HG02943 (cell line): ENCODE measurements around the gene CCDC63.

Source experiments
- ATAC-seq: cut with Tn5 transposase; IDR thresholded peaks from one replicate; pipeline ENCODE4 v1.9.1; 2021; ENCODE audit warnings: mild to moderate bottlenecking, low read depth, moderate library complexity; ENCODE audit not compliant: unreplicated experiment

Gene CCDC63

GRCh38 chr12:110846615-110847566 lies at the start of gene CCDC63:
TSS of gene CCDC63 (plus strand) at chr12:110846987. CDS start at chr12:110852955, 5,968 bp downstream.
- no peak for ATAC-seq

GRCh38 chr12:110798461-110798860 lies 48.3 kb upstream of the CCDC63 start:
- ATAC-seq = no peak

GRCh38 chr12:110802489-110802888 lies 44.3 kb upstream of the CCDC63 start:
- ATAC-seq = no peak

- no peak for ATAC-seq
These were observed 42.4 kb upstream of the CCDC63 start for GRCh38 chr12:110804406-110804805.

- no peak for ATAC-seq
These were observed 39.1 kb upstream of the CCDC63 start for GRCh38 chr12:110807640-110808039.

GRCh38 chr12:110809149-110809548 lies 37.6 kb upstream of the CCDC63 start:
- no peak for ATAC-seq

- no peak for ATAC-seq
These were observed 34.8 kb upstream of the CCDC63 start for GRCh38 chr12:110811972-110812371.

GRCh38 chr12:110813285-110813684 lies 33.5 kb upstream of the CCDC63 start:
- no peak for ATAC-seq

GRCh38 chr12:110813756-110814155 lies 33.0 kb upstream of the CCDC63 start:
- ATAC-seq = no peak

- ATAC-seq = no peak
These were observed 30.5 kb upstream of the CCDC63 start for GRCh38 chr12:110816248-110816647.

- ATAC-seq = no peak
These were observed 30.0 kb upstream of the CCDC63 start for GRCh38 chr12:110816779-110817178.

GRCh38 chr12:110818511-110818910 lies 28.3 kb upstream of the CCDC63 start:
- no peak for ATAC-seq

- ATAC-seq = no peak
These were observed 27.6 kb upstream of the CCDC63 start for GRCh38 chr12:110819150-110819549.

GRCh38 chr12:110819646-110820045 lies 27.1 kb upstream of the CCDC63 start:
- no peak for ATAC-seq

- ATAC-seq = no peak
These were observed 24.9 kb upstream of the CCDC63 start for GRCh38 chr12:110821917-110822316.

GRCh38 chr12:110822821-110823415 lies 23.9 kb upstream of the CCDC63 start:
- ATAC-seq = no peak

GRCh38 chr12:110824342-110824741 lies 22.4 kb upstream of the CCDC63 start:
- no peak for ATAC-seq

- ATAC-seq = no peak
These were observed 21.3 kb upstream of the CCDC63 start for GRCh38 chr12:110825530-110825929.

- peak; percentile 61 for ATAC-seq
These were observed 20.1 kb upstream of the CCDC63 start for GRCh38 chr12:110826592-110827200.

GRCh38 chr12:110829308-110829707 lies 17.5 kb upstream of the CCDC63 start:
- no peak for ATAC-seq

- no peak for ATAC-seq
These were observed 10.5 kb upstream of the CCDC63 start for GRCh38 chr12:110836291-110836690.
